ENCODE measurements around the gene SNPH.
A peak's percentile ranks its signal among the peaks of the same experiment; 100 is the strongest.

SNPH gene

DNA sequence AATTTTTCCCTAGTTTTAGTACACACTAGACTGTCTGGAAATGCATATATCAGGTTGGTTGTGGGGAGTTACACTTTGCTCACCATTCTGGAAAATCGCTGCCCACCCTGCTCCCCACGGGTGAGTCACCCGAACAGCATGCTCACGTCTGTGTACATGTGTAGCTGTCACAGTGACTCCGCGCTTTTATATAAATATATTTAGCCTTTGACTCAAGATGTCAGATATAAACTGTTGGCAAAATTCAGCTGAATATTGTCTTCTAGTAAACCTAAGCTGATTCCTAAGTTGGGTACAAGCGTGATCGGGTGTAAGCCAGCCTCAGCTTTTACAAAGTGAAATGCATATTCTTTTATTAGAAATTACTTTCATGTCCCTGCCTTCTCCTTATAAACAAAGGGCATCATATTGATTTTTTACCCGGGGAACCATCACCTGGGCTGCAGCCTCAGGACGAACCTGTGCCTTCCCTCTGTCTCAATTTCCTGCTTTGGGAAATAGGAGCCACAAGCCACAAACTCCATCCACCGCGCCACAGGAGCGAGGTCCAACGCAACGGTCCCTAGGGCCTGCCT is 58.6 kb downstream of the SNPH start:
- DNase-seq (ENCODE audit: low read depth, low spot score), result no peak

DNA sequence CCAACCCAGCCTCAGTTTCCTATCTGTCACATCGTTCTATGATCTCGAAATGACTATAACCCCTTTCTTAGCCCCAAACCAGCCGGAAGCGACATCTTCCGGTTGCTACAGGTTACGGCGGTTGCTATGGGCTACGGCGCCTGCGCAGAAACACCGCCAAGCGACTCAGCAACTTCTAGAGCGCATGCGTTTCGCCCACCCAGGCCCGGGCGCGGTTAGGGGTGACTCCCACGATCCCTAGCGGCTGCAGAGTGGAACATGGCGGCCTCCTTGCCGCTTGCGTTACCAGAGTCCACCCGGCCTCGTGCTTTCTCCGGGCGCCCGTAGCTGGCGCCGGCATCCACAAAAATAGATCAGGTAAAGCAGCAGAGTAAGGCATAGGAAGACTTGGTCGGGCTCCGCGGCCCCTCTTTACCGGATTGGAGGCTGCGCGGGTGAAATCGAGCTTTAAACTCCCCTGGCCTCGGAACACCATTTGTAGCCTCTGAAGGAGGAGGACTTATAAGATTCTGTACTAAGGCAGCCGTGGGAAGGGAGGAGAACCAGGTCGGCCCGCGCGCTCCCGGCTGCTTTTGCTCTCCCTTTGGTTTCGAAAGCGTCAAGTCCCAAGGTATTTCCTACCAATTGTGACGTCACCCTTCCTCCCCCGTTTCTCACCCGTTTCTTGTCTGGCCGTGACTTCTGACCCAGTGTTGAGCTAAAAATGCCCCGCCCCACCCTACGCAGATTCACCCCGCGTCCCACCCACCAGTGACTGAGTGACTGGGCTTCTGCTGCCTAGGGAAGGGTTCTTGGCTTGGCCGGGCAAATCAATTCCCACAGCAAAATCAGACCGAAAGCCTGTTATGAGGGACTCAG is 59.3 kb downstream of the SNPH start:
- peak; percentile 95 for DNase-seq (ENCODE audit: low read depth, low spot score)

DNA sequence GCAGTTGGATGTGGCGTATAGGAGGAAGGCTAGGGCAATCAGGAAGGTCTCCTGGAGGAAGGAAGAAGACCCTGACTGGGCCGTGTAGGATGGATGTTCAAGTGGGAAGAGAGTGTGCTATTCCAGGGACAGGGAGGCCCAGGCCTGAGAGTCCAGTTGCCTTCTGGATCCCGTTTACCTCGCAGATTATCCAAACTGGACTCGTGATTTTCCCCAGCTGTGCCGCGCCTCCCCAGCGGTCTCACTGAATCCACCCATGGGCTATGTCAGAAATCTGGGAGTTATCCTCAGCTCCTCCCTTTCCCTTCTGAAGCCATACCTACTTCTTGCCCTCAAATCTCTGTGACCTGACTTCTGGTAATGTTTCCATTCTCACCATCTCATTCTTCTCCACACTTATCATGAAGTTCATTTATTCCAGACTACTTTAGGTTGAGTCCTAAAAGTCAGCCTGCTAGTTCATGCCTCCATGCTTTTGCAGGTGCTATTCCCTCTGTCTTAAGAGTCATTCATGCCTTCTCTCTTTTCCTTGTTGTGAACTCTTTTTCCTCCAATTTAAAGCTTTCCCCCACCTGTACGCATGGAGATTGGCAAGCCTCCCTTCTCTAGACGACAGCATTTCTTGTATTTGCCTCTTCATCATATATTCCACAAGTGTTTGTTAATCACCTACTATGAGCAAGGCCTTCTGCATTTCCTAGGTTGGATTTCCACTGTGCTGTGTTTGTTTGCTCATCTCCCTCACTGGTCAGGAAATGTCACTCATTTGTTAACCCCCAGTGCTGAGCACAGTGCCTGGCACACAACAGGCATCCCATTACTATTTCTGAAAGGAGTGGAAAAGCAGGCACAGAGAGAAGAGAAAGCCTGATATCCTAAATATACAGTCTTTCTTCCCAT is 60.2 kb downstream of the SNPH start:
- no peak for DNase-seq (ENCODE audit: low read depth, low spot score)

DNA sequence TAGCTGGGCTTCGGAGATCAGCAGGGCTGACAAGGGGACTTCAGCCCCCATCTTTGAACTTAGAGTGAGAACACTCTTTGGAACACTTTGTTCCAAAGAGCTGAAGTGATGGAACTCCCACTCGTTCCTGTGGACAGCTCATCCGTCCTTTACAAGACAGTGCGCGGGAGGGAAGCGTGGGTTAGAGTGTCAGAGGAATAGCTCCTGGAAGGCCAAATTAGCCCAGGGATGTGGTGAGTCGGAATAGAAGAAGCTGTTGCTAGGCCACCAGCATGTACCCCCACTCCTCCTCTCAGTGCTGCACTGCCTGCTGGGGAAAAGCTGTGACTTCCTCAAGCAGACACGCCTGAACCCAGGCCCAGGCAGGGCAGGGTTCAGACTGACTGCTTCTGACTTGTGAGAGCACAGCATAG is 61.2 kb downstream of the SNPH start:
- no peak for DNase-seq (ENCODE audit: low read depth, low spot score)

DNA sequence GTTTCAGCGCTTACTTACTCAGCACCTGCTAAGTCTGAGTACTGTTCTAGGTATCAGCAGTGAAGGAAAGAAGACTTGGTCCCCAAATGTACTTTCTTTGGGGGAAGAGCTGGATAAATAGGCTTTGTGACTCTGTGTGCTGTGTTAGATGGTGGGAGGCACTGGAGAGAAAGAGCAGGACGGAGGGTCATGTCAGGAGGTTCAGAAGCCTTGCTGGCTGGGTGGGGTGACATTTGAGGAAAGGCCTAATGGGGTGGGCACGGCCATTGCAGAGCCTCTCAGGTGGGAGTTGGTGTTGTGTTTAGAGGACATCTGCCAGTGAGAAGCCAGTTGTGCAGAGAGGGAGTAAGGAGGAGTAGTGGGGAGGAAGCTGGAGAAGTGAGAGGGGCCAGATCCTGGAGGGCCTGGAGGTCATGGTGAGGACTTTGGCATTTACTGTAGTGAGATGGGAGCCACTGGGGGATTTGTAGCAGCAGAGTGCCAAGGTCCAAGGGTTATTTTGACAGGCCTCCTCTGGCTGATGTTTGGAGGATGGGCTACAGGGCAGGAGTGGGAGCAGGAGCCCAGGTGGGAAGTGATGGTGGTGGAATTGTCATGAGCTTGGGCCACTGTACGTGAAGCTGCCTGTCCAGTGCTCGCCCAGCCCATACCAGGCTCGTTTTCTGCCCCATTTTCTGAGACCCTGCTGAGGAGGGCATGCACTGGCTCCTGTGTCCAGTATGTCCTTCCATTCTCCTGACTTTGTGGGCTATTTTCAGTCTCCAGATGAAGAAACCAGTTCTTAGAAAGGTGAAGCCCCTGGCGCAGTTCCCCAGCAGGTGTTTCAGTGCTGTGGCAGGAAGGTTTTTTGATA is 62.0 kb downstream of the SNPH start:
- no peak for DNase-seq (ENCODE audit: low read depth, low spot score)

DNA sequence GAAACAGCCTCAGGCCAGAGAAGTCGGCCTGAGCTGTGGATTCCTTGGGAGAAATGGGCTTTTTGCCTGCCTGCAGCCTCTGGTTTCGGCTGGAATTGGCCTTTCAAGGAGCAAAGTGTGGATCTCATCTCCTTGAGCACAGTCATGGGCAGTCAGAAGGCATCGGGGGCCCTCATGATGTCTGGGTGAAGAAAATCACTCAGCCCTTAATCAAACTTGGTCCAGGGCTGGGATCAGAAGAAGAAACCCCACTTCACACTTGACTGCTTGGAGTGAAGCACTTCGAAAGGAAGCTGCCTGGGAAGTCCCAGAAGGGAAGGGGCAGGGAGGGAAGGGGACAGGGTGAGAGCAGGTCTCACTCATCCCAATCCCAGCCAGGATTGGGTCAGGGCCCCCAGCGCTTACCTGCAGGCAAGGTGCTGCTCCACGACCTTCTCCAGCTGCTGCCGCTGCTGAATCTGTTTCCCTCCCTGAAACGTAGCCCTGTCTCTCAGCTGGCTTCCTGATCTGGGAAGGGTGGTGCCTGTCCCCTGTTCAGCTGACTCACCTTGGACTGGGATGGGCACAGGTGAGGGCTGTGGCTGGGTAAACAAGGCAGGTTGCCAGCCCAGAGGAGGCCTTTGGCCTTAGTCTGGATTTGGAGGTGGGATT is 62.7 kb downstream of the SNPH start, which contains the start of gene SDCBP2:
SDCBP2 (minus strand) TSS at position 460 of the 651 bp plus-strand sequence. CDS start 8,723 bp downstream, outside the sequence.
- no peak for DNase-seq (ENCODE audit: low read depth, low spot score)

DNA sequence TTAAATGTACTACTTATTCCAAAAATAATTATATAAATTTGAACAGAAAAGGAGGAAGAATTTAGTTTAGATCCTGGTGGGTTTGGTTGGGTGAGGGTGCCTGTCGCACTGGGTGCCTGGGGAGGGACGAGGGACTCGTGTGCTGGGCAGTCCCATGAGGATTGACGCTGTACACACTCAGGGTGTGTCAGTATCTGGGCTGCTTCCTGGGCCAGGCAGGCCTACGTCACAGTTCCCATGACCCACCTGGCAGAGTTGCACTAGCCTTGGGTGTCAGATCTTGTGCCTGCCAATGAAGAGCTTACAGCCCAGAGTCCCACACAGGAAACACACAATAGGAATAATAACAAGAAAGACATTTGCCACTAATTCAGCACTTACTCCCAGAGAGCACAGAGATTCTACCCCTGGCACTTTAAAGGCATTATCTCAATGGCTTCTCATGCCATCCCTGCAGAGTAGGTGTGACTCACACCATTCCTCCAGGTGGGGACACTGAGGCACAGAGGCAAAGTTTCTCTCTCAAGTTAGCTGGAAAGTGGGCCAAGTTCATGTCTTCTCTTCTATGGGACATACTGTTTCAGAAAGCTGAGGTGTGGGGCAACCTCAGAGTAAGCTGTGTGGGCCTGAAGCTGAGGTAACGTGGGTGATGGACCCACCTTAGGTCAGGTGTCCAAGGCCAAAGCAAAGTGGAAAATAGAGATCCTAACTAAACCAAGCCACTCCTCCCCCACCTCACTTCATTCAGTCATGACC is 64.2 kb downstream of the SNPH start:
- DNase-seq (ENCODE audit: low read depth, low spot score), result no peak

DNA sequence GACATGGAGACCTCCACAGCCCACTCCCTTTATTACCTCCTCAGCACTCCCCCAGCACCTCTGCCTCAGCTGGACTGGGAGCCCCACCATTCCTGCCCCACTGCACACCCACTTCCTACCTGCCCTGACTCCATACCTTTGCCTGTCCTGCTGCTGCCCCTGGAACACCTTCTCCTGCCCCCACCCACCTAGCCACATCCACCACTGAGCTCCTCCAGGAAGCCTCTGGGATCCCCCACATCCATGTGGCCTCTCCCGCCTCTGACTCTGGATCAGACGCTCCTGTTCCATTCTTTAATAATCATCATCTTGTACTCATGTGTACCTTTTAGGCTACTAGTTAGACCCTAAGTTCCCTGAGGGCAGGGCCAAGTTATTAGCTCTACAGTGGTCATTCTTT is 65.0 kb downstream of the SNPH start:
- DNase-seq (ENCODE audit: low read depth, low spot score), result no peak

DNA sequence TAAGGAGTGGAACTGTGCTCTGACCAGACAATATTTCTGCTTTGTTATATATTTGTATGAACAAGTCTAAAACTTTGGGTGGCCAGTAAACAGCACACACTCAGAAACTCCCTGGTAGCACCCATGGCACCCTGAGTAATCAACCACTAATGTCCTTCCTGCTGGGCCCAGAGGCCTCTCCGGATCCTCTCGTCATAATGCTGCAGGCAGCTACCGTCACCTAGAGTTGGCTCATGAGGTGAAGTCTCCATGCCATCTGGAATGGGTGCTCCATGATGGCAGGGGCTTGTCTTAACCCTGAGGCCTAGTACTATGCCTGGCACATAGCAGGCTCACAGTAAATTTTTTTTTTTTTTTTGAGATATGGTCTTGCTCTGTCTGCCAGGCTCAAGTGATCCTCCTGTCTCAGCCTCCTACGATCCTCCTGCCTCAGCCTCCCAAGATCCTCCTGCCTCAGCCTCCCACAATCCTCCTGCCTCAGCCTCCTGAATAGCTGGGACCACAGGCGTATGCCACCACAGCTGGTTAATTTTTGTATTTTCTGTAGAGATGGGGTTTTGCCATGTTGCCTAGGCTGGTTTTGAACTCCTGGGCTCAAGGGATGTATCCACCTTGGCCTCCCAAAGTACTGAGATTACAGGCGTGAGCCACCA is 65.8 kb downstream of the SNPH start:
- DNase-seq (ENCODE audit: low read depth, low spot score), result no peak

DNA sequence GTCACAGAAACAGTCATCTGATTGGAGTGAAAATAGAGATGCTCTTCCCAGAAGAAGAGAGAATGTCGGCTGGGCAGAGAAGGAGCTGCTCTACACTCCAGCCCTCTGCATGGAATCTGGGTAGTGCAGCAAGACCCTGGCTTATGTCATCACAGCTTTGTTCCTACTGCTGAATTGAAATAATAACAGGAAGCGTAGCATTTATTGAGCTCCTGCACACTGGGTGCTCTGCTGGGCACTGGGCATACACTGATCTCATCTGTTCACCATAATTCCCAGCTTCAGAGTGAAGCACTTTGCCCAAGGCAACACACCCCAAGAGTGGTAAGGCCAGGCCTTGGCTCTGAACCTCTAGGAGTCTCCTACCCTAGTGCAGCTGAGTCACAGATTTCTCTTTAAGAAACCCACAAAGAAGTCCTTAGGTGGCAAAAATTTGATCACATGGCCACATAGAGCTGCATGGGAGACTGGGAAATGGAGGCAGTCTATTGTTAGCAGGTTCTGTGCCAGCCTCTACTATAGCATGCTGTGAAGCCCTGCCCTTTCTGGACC is 66.7 kb downstream of the SNPH start:
- DNase-seq (ENCODE audit: low read depth, low spot score), result no peak

DNA sequence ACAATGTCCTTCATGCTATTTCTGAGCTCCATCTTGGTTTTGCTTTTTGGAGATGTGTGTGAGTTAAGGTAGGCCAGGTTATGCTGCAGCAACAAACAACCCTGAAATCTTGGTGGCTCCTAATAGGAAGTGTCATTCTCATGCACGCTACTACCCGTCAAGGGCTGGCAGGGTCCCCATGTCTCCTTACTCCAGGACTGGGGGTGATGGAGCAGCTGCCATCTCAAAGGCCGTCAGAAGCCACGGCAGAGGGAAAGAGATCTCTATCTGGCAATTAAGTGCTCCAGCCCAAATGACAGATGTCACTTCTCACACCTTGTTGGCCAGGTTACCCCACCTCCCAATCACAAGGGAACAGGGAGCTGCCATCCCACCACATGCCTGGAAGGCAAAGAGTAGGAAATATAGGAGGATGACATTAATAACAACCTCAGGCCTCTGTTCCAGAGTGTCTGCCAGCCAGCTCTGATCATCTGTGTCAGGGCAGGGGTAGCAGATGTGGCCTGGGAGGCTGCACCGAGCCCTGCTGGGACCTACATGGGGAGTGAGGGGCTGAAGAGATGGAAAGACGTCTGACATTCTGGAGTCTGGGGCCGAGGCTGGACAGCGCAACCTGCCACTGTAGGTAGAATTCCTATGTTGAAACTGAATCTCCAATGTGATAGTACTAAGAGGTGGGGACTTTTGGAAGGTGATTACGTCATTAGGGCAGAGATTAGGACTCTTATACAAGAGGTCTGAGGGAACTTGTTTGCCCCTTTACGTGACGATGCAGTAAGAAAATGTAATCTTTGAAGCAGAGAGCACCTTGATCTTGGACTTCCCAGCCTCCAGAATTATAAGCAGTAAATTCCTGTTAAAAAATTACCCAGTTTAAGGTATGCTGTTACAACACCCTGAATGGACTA is 67.6 kb downstream of the SNPH start:
- DNase-seq (ENCODE audit: low read depth, low spot score), result no peak

DNA sequence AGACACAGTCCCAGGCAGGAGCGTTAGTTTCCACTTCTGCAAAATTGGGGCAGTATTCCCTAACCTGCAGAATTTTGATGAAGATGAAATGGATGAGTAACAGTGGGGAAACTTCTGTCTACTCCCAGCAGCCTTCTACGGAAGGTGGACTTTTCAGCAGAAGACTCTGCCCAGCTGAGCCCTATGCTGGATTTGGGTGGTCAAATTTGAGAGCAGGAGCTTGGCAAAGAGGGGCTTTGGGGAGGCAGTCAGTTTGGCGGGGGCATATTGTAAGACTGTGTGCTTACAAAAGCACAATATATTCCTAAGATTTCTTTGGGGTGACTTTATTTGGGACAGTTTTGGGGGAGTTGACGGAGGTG is 68.3 kb downstream of the SNPH start:
- DNase-seq (ENCODE audit: low read depth, low spot score), result no peak

DNA sequence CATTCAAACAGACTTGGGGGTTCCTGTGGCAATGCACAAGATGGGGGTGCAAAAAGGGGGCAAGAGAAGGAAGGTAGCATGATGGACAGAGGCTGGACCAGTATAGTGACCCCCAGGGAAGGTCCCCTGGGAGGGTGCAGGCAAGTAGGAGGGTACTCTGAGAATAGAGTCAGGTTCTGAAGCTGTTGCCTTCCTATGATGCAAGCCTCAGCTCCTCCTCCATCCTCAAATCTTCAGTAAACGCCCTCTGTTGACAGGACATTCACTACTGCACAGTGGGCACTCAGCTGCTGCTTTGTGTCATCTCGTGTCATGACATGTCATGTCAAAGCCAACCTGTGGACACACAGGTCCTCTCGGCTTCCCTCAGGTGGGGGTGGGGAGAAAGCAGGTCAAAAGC is 68.7 kb downstream of the SNPH start:
- peak; percentile 36 for DNase-seq (ENCODE audit: low read depth, low spot score)

DNA sequence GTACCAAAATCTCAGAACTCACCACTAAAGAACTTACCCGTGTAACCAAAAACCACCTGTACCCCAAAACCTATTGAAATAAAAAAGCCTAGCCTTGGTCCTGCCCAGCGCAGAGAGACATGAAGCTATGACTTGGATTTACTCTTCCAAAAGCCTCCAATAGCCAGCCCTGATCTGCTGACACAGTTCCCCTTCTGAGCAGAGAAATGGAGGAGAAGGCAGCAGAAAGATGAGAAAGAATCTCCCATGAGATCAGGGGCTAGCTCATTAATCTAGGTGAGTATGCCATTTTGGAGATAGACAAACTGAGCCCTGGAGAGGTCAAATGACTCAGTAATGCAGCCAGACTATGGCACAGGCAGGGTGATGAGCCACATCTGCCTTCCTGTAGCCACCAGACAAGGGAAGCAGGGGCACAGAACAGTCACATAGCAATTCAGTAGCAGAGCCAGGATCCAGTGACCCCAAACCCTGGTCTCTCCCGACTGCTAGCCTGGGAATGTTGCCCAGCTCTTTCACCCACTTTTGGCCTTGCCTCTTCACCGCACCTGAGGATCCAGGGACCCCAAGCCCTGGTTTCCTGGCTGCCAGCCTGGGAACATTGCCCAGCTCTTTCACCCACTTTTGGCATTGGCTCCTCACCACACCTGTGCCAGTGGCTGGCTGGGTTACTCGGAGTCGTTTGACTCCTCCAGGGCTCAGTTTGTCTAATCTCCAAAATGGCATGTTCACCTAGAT is 70.0 kb downstream of the SNPH start:
- DNase-seq (ENCODE audit: low read depth, low spot score), result no peak

DNA sequence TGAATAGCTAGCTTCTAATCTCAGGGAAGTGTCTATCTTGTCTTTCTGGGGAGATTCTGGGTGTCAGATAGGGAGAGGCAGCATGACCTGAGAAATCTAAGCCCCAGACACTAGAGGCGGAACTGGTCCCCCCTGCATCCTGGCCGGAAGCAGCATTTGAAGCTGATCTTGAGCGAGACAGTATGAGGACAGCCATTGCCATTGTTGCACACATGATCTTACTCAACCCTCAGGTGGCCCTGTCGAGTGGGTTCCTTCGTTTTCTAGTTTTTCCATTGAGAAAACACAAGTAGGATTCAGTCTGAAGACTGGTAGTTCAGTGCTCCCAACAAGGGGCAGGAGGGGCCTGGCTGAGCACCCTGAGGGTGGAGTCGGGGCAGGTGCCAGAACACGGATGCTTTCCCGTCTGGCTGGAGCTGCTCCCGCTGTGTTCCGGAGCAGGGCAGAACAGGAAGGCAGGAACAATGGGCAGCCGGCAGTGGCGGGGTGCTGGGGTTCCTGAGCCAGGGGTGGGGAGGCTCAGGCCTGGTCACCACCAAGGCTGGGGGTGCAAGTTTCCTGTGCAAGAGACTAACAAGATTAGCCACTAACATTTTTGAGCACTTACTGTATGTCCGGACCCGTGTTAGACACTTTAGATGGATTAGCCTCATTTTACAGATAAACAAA is 70.7 kb downstream of the SNPH start:
- no peak for DNase-seq (ENCODE audit: low read depth, low spot score)

DNA sequence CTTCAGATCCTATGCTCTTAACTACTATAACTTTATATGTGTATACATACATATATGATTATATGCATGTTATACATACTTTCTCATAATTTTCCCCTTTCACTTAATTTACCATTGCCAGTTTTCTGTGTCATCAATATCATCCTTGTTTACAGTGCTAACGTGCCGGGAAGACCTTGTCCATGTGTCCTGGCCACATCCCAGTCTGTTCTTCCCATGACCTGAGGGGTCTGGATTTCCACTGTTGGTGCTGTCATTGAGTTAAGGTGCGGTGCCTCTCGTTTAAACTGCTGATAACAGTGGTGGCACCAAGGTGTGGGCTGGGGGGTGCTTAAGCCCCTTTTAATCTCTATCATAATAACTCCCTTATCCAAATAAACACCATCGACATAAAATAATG is 71.3 kb downstream of the SNPH start:
- DNase-seq (ENCODE audit: low read depth, low spot score), result no peak

DNA sequence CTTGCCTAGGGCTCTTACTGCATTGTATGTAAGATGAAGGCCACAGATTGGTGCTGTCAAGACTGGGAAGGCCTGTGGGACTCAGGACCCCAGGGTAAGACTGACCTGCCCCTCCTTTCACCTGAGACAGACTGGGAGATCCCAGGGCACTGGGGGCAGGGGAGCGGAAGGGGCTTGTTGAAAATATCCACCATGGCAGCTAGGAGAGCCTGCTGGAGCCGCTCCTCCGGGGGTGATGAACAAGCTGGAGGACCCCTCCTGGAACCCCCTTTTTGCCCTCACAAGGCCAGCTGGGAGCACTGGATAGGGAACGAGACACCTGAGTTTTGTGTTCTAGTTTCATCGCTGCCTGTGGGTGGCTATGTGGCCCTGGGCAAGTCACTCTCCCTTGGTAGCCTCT is 72.0 kb downstream of the SNPH start:
- no peak for DNase-seq (ENCODE audit: low read depth, low spot score)
